Brain microvascular endothelial cell (primary cell): ENCODE results near the gene GAL3ST1.
"Not testable (repeated sequence)": the region's sequence is repeated elsewhere in the genome, so short reads cannot be mapped to it uniquely, and the experiment has no call there.

Source experiments
- DNase-seq: peaks from one replicate; pipeline ENCODE4 v3.0.0-alpha.2; 2020
- H3K27ac ChIP-seq: fragments of 250-450 bp; sonication (Bioruptor Pico); 2 replicates; pipeline ENCODE4 v1.5.1; 2020; ENCODE audit warnings: mild to moderate bottlenecking, moderate library complexity
- H3K27me3 ChIP-seq: fragments of 250-450 bp; sonication (Bioruptor Pico); replicated peaks from 2 replicates; pipeline ENCODE4 v1.5.1; 2020; ENCODE audit warnings: mild to moderate bottlenecking
- H3K36me3 ChIP-seq: fragments of 250-450 bp; sonication (Bioruptor Pico); replicated peaks from 2 replicates; pipeline ENCODE4 v1.5.1; 2020; ENCODE audit warnings: mild to moderate bottlenecking
- H3K4me3 ChIP-seq: 2 replicates; pipeline ENCODE4 v1.5.1; 2011; ENCODE audit warnings: low read depth, mild to moderate bottlenecking, control low read depth, low read length, moderate library complexity
- CTCF ChIP-seq: IDR thresholded peaks from 2 replicates; pipeline ENCODE4 v1.5.1; 2011; ENCODE audit warnings: low read depth, mild to moderate bottlenecking, moderate library complexity, low read length, control low read depth, inconsistent platforms; ENCODE audit errors: missing control alignments
- in situ Hi-C: cut with HindIII; loops from 2 replicates; pipeline ENCODE4 v1.10.0; 2017; ENCODE audit warnings: low sequenced_read_pairs, low pct_ligation_motif_present

GAL3ST1 gene

GRCh38 chr22:30553971-30554370 lies 20.5 kb downstream of the GAL3ST1 start:
- no peak for DNase-seq
- Histone ChIP-seq H3K27ac (no peak overlapping the region), H3K27me3 (no peaks in the 10 kb centered on the region), H3K36me3 (no peaks in the 10 kb centered on the region), H3K4me3 (no peak overlapping the region)
- in situ Hi-C loops, result no loop called here
- no peak for TF ChIP-seq CTCF

DNA sequence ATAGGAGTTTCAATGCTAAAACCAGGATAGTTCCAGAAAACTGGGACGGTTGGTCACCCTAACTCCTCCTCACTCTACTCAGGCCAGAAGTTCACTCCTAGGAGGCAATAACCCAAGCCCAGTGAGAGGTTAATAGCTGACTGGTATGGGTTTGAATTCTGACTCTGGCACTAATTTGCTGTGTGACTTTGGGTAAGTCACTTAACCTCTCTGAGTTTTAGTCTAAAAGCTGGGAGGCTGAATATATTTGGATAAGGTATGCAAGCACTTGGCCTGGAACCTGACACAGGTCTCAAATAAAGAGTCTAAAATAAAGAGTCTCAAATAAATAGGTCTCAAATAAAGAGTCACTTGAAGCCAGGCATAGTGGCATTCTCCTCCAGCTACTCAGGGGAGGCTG lies 21.7 kb downstream of the GAL3ST1 start:
- no peak for DNase-seq
- H3K27me3 ChIP-seq, result no peaks in the 10 kb centered on the region
- in situ Hi-C loops, result no loop called here

GRCh38 chr22:30551813-30552212 lies 22.7 kb downstream of the GAL3ST1 start:
- H3K27me3 ChIP-seq, H3K36me3 ChIP-seq, H3K27ac ChIP-seq, H3K4me3 ChIP-seq, DNase-seq, in situ Hi-C loops: not testable (repeated sequence)

More for the DNA sequence above, 21.7 kb downstream of the GAL3ST1 start:
- Histone ChIP-seq H3K36me3 (no peaks in the 10 kb centered on the region), H3K4me3 (no peak overlapping the region), H3K27ac (no peak overlapping the region)
- no peak for TF ChIP-seq CTCF

- Histone ChIP-seq H3K27ac (no peak overlapping the region), H3K27me3 (peaks cover 11% of the 10 kb centered on the region), H3K4me3 (no peak overlapping the region), H3K36me3 (no peaks in the 10 kb centered on the region)
- TF ChIP-seq CTCF, result no peak
- no peak for DNase-seq
- in situ Hi-C loops, result no loop called here
These were observed 27.3 kb downstream of the GAL3ST1 start for GRCh38 chr22:30547188-30547587.

DNA sequence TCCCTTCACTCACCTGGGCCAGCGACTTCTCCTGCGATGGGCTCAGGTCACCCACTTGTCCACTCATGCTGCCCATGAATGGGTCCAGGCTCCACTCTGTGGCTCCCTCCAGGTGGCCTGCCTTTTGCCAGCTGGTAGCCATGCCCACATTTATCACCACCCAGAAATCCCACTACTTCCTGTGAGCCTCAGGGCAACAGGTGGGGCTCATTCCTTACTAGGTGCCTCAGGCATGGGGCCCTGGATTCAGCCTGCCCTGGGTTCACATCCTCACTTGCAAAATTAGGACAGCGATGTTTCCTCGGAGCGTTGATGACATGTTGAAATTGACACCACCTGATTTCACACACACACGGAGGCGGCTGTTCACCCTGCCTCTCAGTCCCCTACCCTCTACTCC lies 27.8 kb downstream of the GAL3ST1 start, which contains the start of gene SEC14L6:
Gene SEC14L6, minus strand, starts transcription at position 126 of the 400 bp plus-strand sequence. Its CDS starts 59 bp downstream, at position 67.
- DNase-seq, result no peak
- Histone ChIP-seq H3K27ac (no peak within 1 kb of the TSS), H3K36me3 (no peaks in the 10 kb centered on the region), H3K27me3 (peaks cover 14% of the 10 kb centered on the region), H3K4me3 (no peak within 1 kb of the TSS)
- TF ChIP-seq CTCF, result no peak
- in situ Hi-C loops, result no loop called here

DNA sequence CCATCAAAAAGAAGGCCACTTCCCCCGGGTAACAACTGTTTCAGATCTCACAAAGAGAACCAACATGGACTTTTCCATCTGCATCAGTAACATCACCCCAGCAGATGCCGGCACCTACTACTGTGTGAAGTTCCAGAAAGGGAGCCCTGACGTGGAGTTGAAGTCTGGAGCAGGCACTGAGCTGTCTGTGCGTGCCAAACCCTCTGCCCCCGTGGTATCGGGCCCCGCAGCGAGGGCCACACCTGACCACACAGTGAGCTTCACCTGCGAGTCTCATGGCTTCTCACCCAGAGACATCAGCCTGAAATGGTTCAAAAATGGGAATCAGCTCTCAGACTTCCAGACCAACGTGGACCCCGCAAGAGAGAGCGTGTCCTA lies 31.7 kb downstream of the GAL3ST1 start:
- Histone ChIP-seq H3K4me3 (no peak overlapping the region), H3K27me3 (peaks cover 14% of the 10 kb centered on the region), H3K36me3 (no peaks in the 10 kb centered on the region), H3K27ac (no peak overlapping the region)
- no peak for TF ChIP-seq CTCF
- in situ Hi-C loops, result no loop called here
- no peak for DNase-seq
